Suprapubic skin (tissue), 3 donors: ENCODE results near the gene CRELD1.

Experiments used
- CTCF ChIP-seq, 2 donors: fragments of 200-600 bp in 1 of 2; fragments of 450-650 bp in 1 of 2; sonication (generic) in 1 of 2; IDR thresholded peaks; one replicate each; pipeline ENCODE4 v1.5.1; 2016 to 2019; ENCODE audit warnings: antibody characterized with exemption in 2 of 2, mild to moderate bottlenecking in 1 of 2, moderate library complexity in 1 of 2
- POLR2AphosphoS5 ChIP-seq, 3 donors: sonication (generic); formaldehyde crosslinking; IDR thresholded peaks; one replicate each; pipeline ENCODE4 v1.6.1; 2017; ENCODE audit warnings: antibody characterized with exemption in 3 of 3

DNA sequence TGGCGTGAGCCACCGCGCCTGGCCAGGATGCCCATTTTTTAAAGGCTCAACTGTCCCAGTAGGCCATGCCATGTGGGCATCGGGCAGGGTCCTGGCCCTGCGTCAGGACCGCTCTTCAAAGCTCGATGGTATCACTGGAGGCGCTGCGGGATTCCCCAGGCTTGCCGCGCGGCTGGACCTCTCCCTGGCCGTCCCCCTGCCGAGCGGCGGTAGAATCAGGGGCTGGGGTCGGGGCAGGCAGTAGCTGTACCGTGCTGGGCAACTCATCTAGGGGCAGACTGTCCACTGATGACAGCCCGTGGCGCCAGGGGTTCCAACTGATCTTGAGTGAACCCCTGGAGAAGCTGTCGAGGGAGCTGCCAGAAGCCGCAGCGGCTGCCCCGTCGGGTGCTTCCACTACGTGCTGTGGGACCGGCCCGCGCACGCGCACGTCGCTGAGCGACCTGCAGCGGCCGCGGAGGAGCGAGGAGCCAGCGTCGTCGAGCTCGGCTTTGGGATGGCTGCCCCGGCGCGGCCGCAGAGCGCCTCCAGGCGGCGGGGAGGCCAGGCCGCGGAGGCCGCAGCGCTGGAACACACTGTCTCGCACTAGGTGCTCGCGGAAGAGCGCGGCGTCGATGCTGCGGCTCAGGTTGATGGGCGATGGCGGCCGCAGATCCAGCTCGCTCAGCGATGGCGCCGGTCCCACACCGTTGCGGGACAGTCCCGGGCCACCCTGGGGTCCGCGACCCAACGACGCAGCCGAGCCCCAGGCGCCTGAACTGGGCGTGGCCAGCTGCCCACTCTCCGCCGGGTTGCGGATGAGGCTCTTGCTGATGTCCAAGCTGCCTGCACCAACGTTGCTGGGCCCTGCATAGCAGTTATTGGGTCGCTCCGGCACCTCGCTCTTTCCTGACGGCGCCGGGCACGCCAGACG lies 12.7 kb downstream of the CRELD1 start:
- TF ChIP-seq CTCF (IDR thresholded peaks at IDR 0.05) = peak; percentile 52 to 81
- no peak for TF ChIP-seq POLR2AphosphoS5 (IDR thresholded peaks at IDR 0.05)
